HAP-1 (cell line): Measurements from ENCODE around the gene UBL7.
"Not testable (repeated sequence)": the region's sequence is repeated elsewhere in the genome, so short reads cannot be mapped to it uniquely, and the experiment has no call there.

Source experiments
- DNase-seq, 2 experiments: peaks; one replicate each; pipeline ENCODE4 v3.0.0-alpha.2; 2016 to 2020; ENCODE audit warnings: low spot score in 2 of 2
- H3K27me3 ChIP-seq: fragments of 250-450 bp; sonication (Bioruptor Pico); 2 replicates; pipeline ENCODE4 v1.5.1; 2020; ENCODE audit warnings: low read depth, mild to moderate bottlenecking, moderate library complexity
- H3K36me3 ChIP-seq: fragments of 250-450 bp; sonication (Bioruptor Pico); replicated peaks from 2 replicates; pipeline ENCODE4 v1.5.1; 2020; ENCODE audit warnings: mild to moderate bottlenecking
- H3K4me1 ChIP-seq: fragments of 250-450 bp; sonication (Bioruptor Pico); 2 replicates; pipeline ENCODE4 v1.5.1; 2020; ENCODE audit warnings: mild to moderate bottlenecking
- H3K4me3 ChIP-seq: fragments of 250-450 bp; sonication (Bioruptor Pico); 2 replicates; pipeline ENCODE4 v1.5.1; 2020; ENCODE audit warnings: mild to moderate bottlenecking, moderate library complexity
- H3K9me3 ChIP-seq: fragments of 250-450 bp; sonication (Bioruptor Pico); 2 replicates; pipeline ENCODE4 v1.5.1; 2020; ENCODE audit warnings: mild to moderate bottlenecking, moderate library complexity
- in situ Hi-C: fragments of 300-500 bp; cut with MboI; formaldehyde crosslinking; loops from 3 replicates; pipeline ENCODE4 v1.14.3; 2020; ENCODE audit warnings: low sequenced_read_pairs, inconsistent platforms, mixed read lengths

The UBL7 gene

GRCh38 chr15:74457036-74457435 is 3.9 kb downstream of the UBL7 start:
- H3K27me3 ChIP-seq, in situ Hi-C loops, DNase-seq, H3K9me3 ChIP-seq, H3K4me3 ChIP-seq: not testable (repeated sequence)
- peaks cover 33% of the 10 kb centered on the region for H3K36me3 ChIP-seq
- peaks cover 34% of the 10 kb centered on the region for H3K4me1 ChIP-seq

- no peaks in the 10 kb centered on the region for H3K27me3 ChIP-seq
- peaks cover 32% of the 10 kb centered on the region for H3K4me1 ChIP-seq
- H3K9me3 ChIP-seq, result no peaks in the 10 kb centered on the region
- no peak overlapping the region for H3K4me3 ChIP-seq
- DNase-seq, result peak; percentile 56 to 99
- peaks cover 50% of the 10 kb centered on the region for H3K36me3 ChIP-seq
- in situ Hi-C loops, result no loop called here
Observed at GRCh38 chr15:74454764-74455500, 6.0 kb downstream of the UBL7 start.

DNA sequence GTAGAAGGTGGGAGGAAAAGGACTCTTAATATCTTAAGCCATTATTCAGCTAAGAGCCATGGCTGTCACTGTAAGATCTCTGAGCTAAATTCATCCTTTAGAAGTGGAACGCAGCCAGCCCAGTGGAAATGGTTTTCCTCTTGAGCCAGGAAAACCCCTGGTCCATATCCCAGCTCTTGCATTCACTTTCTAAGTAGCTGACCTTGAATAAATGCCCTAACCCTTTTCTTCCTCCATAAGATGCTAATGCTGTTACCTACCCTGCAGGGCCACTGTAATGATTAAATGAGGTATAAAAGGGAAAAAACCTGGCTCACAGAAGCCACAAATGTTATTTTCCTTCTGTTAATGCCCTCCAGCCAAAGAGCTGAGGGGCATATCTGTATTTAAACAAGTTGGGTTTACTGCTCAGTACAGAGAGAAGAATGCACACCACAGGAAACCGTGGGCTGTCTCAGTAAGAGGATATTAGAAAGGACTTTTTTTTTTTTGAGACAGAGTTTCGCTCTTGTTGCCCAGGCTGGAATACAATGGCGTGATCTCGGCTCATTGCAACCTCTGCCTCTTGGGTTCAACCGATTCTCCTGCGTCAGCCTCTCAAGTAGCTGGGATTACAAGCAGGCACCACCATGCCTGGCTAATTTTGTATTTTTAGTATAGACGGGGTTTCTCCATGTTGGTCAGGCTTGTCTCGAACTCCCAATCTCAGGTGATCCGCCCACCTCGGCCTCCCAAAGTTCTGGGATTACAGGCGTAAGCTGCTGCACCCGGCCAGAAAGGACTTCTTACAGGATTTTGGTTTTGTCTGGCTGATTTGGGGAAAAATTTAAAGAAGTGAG is 6.8 kb downstream of the UBL7 start:
- peaks cover 32% of the 10 kb centered on the region for H3K4me1 ChIP-seq
- no peaks in the 10 kb centered on the region for H3K27me3 ChIP-seq
- peaks cover 57% of the 10 kb centered on the region for H3K36me3 ChIP-seq
- in situ Hi-C loops, result no loop called here
- H3K9me3 ChIP-seq, result no peaks in the 10 kb centered on the region
- no peak overlapping the region for H3K4me3 ChIP-seq
- no peak for DNase-seq

GRCh38 chr15:74451861-74452835 is 8.8 kb downstream of the UBL7 start:
- Histone ChIP-seq H3K36me3 (peaks cover 77% of the 10 kb centered on the region), H3K4me3 (no peak overlapping the region), H3K27me3 (no peaks in the 10 kb centered on the region), H3K9me3 (no peaks in the 10 kb centered on the region), H3K4me1 (peaks cover 30% of the 10 kb centered on the region)
- no peak for DNase-seq
- in situ Hi-C loops, result no loop called here

DNA sequence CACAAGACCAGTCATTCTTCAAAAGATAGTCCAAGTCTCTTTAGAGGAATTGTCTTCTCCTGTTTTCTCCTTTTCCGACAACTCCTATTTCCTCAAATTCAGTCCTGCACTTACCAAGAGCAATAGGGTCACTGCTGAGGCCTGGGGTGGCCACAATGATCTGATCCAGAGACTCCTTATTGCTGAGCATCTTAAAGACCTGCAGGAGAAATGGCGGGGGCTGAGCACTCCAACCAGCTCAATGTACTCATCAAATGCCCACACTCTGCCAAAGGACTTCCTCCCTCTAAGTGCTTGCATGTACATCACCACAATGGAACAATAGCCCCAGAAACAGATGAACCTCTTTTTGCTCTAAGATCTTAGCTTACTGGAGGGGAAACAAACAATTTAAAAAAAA is 9.6 kb downstream of the UBL7 start:
- in situ Hi-C loops, result no loop called here
- peaks cover 30% of the 10 kb centered on the region for H3K4me1 ChIP-seq
- peaks cover 79% of the 10 kb centered on the region for H3K36me3 ChIP-seq
- DNase-seq, result no peak
- H3K4me3 ChIP-seq, result no peak overlapping the region
- no peaks in the 10 kb centered on the region for H3K9me3 ChIP-seq
- H3K27me3 ChIP-seq, result no peaks in the 10 kb centered on the region

- in situ Hi-C loops, result no loop called here
- Histone ChIP-seq H3K36me3 (peaks cover 92% of the 10 kb centered on the region), H3K9me3 (no peaks in the 10 kb centered on the region), H3K4me1 (peaks cover 14% of the 10 kb centered on the region), H3K4me3 (no peak overlapping the region), H3K27me3 (no peaks in the 10 kb centered on the region)
- no peak for DNase-seq
Observed at GRCh38 chr15:74449643-74450205, 11.2 kb downstream of the UBL7 start.

- no peak for DNase-seq
- peaks cover 86% of the 10 kb centered on the region for H3K36me3 ChIP-seq
- in situ Hi-C loops, result no loop called here
- no peak overlapping the region for H3K4me3 ChIP-seq
- peaks cover 8% of the 10 kb centered on the region for H3K4me1 ChIP-seq
- H3K27me3 ChIP-seq, result no peaks in the 10 kb centered on the region
- no peaks in the 10 kb centered on the region for H3K9me3 ChIP-seq
Observed at GRCh38 chr15:74449095-74449494, 11.9 kb downstream of the UBL7 start.

- H3K36me3 ChIP-seq, result peaks cover 61% of the 10 kb centered on the region
- no peaks in the 10 kb centered on the region for H3K9me3 ChIP-seq
- H3K27me3 ChIP-seq, result no peaks in the 10 kb centered on the region
- no peaks in the 10 kb centered on the region for H3K4me1 ChIP-seq
- in situ Hi-C loops, result no loop called here
- no peak for DNase-seq
- no peak overlapping the region for H3K4me3 ChIP-seq
Observed at GRCh38 chr15:74445816-74446763, 14.9 kb downstream of the UBL7 start.

- Histone ChIP-seq H3K4me1 (no peaks in the 10 kb centered on the region), H3K4me3 (no peak overlapping the region), H3K9me3 (no peaks in the 10 kb centered on the region), H3K36me3 (peaks cover 47% of the 10 kb centered on the region), H3K27me3 (no peaks in the 10 kb centered on the region)
- no peak for DNase-seq
- in situ Hi-C loops, result loop anchor here (5.0 kb wide), 1 partner anchor 62 kb away; no protein-coding TSS in a partner anchor
Observed at GRCh38 chr15:74444106-74445062, 16.6 kb downstream of the UBL7 start.

GRCh38 chr15:74443100-74443909 is 17.7 kb downstream of the UBL7 start:
- no peak for DNase-seq
- in situ Hi-C loops, result loop anchor here (5.0 kb wide), 1 partner anchor 61 kb away; no protein-coding TSS in a partner anchor
- Histone ChIP-seq H3K4me1 (no peaks in the 10 kb centered on the region), H3K27me3 (no peaks in the 10 kb centered on the region), H3K9me3 (no peaks in the 10 kb centered on the region), H3K36me3 (peaks cover 37% of the 10 kb centered on the region), H3K4me3 (no peak overlapping the region)

DNA sequence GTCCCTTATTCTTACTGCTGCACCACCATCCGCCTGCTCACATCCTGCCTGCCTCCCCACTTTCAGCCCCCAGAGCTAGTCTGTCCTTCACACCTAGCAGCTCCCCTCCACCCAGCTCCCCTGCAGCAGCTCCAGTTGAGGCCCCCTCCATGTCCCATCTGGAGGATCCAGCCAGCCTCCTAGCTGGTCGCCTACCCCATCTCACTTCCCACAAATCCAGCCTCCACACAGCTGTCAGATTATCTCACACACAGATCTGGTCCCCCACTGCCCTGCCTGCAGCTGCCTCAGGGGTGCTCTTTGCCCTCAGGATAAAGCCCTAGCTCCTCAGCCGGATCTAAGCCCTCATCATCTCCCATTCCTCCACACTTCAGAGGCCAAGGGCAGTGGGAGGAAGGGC is 18.4 kb downstream of the UBL7 start:
- in situ Hi-C loops, result loop anchor here (5.0 kb wide), 1 partner anchor 60 kb away; no protein-coding TSS in a partner anchor

More for the DNA sequence above, 18.4 kb downstream of the UBL7 start:
- Histone ChIP-seq H3K4me3 (no peak overlapping the region), H3K4me1 (no peaks in the 10 kb centered on the region), H3K9me3 (no peaks in the 10 kb centered on the region), H3K27me3 (no peaks in the 10 kb centered on the region), H3K36me3 (peaks cover 30% of the 10 kb centered on the region)
- DNase-seq, result no peak
